ENCODE measurements around the gene KIZ.

KIZ gene, protein sequence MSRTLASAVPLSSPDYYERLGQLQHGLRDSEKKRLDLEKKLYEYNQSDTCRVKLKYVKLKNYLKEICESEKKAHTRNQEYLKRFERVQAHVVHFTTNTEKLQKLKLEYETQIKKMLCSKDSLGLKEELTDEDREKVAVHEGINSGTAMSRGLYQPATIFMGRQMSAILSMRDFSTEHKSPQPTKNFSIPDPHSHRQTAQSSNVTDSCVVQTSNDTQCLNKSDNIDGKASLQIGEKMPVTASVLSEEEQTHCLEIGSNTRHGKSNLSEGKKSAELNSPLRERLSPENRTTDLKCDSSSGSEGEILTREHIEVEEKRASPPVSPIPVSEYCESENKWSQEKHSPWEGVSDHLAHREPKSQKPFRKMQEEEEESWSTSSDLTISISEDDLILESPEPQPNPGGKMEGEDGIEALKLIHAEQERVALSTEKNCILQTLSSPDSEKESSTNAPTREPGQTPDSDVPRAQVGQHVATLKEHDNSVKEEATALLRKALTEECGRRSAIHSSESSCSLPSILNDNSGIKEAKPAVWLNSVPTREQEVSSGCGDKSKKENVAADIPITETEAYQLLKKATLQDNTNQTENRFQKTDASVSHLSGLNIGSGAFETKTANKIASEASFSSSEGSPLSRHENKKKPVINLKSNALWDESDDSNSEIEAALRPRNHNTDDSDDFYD

DNA sequence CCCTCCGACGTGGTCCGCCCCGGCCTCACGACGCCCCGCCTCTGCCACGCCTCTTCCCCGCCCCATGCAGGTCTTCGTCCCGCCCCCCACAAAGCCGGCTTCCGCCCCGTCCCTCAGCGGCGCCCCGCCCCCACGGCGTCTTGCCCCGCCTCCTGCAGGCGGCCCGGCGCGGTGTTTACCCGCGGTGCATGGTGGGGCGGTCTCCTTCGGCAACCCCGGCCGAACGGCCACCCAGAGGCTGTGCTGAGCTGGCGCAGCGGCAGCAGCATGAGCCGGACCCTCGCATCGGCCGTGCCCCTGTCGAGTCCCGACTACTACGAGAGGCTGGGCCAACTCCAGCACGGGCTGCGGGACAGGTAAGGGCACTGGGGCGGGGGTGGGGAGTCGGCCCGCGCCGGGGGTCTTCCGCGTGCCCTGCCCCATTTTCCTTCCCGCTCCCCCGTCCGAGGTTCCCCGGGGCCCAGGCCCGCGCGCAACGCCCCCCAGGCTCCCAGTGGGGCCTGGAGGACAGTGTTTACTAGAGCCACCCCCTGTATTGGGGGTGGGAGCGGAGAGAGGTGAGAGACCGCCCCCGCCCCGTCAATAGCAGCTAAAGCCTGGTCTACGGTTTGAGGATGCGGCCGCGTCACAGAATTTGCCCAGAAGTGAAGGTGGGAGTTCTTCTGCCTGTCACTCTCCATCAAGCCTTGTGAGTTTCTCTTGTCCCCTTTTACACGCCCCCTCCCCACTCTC, at the start of gene KIZ:
Gene KIZ (plus strand): TSS at position 234 of the 732 bp plus-strand sequence. CDS start 34 bp downstream, at position 268.
- DNase-seq (ENCODE audit: low read depth, low spot score), result peak; percentile 84

DNA sequence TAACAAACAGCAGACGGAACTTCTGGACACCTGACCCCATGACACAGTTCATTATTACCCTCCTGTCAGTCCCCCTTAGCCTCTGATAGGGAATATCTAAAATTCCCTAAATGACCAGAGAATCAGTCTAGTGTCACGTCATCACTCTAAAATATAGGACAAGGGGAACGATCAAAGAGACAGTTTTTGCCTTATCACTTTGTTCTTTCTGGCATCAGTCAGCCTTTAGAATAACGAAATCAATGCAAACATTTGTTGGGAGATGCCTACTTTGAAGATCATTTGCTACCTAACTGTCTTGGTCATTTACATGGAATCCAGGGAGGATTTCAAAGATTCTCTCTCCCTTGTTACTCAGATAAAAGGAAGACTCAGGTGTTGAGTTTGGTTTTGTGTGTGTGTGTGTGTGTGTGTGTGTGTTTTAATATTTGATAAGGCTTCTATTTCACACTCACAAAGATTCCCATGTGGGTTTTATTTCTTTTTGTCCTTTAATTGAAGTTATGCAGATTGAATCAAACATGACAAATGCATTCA, 48.0 kb upstream of the KIZ start:
- DNase-seq (ENCODE audit: low read depth, low spot score), result no peak

DNA sequence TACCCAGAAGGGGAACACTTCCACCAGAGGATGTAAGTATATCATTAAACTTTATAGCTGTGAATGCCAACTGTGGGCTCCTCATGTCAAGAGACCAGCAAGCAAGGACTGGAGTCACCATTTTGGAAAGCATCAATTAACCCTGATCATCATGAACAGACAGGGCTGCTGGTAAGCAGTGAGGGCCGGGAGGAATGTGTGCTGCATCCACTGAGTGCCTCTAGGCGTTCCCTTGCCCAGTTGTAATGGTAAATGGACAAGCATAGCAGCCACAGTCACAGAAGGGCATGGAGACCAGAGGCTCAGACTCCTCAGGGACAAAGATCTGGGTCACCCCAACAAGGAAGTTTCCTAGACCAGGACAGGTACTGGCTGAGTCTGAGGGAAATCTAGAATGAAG, 43.3 kb upstream of the KIZ start:
- no peak for DNase-seq (ENCODE audit: low read depth, low spot score)

DNA sequence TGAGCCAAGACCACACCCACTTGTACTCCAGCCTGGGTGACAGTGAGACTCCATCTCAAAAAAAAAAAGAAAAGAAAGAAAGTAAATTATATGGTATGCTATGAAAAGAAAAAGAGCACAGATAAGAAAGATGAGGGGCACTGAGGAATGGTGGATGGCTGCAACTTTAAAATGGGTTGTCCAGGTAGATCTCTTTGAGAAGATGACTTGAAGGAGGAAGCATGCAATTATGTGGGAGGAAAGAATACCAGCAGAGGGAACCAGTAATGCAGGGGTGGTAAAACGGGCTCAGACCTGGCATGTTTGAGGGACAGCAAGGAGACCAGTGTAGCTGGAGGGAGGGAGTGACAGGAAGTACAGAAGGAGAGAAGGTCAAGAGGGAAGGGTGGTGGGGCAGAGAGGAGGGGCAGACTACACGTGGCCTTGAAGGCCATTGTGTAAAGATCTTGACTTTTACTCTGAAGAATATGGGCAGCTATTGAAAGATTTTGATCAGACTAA, 42.0 kb upstream of the KIZ start:
- no peak for DNase-seq (ENCODE audit: low read depth, low spot score)

DNA sequence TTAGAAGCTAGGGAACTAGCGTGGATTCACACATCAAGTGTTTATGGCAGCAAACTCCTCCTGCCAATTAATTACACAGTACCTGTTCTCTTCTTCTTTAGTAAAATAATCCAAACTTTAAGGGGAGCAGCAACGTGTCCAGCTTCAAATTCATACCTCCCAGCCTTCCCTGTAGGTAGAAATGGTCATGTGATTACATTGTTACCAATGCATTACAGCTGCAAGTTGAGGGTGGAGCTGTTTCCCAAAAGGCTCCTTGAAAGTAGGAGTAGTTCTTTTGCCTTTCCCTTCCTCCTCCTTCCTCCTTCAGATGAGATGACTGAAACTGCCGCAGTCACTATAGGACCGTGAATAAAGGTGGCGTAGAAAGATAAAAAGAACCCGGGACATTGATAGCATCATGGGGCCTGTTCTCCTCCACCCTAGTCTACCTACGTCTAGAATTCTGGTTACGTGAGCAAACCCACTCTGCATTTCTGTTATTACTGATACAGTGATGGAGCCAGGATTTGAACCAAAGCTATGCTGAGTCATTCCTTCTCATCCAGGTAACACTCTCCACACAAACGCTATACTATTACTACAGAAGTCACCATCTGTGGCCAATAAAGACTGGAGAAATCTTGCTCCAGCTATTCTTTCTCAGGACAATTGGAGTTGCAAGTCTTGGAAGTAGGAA, 37.9 kb upstream of the KIZ start:
- DNase-seq (ENCODE audit: low read depth, low spot score), result no peak

DNA sequence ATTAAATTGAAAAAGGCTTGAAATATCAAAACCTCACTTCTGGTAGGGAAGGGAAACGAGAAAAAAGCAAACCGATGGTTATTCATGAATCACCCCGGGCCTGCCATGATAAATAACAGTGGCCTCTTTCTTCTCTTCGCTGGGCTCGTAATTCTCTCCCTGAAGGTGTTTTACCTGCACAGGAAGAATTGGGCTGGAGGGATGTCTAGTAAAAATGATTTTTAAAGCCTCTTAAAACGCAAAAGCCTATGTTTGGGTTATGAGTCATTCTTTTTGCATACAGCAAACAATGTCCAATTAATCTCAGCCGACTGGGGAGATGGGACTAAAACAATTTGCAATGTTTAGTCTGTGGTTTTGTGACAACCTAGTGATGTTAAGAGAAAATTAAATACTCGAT, 36.5 kb upstream of the KIZ start:
- no peak for DNase-seq (ENCODE audit: low read depth, low spot score)

DNA sequence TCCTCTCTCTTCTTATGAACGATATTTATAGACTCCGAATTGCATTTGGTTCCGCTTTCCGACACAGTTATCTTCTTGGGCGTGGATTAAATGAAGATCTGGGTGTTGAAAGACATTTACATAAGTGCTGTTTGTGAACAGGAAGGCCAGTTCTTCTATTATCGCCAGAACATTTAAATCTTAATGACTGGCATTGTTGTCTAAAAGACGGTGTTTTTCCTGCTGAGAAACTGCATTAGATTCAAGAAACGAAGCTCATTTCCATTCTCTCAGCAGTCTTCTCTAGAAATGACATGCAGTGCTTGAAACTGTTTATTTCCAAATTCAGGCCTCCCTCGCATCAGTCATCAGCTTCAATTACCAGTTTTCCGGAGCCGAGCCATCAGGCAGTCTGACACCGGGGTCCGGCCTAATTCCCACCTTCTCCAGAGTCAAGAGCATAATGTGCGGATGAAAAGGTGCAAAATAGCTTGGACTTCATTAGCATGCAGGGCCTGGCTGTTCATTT, 35.7 kb upstream of the KIZ start:
- DNase-seq (ENCODE audit: low read depth, low spot score), result no peak

DNA sequence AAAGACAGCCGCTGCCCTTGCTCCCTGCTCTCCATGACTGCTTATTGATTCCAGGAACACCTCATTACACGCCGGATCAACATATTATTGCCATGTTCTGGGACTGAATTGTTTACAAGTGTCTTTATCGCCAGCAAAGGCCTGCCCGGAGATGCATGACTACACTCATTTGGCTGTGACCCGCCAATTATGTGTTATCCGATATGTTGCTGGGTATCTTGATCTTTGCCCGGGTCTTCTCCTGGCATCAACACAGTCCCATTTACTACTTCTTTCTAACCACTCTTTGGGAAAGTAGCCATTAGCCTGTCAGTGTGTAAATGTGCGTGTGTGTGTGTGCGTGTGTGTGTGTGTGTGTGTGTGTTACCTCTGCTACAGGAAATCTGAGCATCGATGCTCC, 35.2 kb upstream of the KIZ start:
- no peak for DNase-seq (ENCODE audit: low read depth, low spot score)

DNA sequence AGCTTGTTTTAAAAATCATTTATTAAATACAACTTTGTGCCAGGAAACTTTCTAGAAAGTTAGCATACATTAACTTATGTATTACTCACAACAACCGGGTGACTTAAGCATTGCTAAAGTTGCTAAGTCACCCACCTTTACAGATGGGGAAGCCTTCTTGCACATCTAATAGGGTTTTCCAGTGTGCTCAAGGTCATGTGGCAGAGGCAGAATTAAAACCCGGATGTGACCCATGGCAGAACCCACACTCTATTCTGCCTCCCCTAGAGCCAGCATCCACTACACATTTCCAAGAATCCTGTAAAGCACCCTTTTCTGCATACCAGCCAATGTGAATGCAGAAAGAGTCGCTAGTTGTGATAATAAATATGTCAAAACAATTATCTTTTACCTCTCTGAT, 33.1 kb upstream of the KIZ start:
- DNase-seq (ENCODE audit: low read depth, low spot score), result no peak

DNA sequence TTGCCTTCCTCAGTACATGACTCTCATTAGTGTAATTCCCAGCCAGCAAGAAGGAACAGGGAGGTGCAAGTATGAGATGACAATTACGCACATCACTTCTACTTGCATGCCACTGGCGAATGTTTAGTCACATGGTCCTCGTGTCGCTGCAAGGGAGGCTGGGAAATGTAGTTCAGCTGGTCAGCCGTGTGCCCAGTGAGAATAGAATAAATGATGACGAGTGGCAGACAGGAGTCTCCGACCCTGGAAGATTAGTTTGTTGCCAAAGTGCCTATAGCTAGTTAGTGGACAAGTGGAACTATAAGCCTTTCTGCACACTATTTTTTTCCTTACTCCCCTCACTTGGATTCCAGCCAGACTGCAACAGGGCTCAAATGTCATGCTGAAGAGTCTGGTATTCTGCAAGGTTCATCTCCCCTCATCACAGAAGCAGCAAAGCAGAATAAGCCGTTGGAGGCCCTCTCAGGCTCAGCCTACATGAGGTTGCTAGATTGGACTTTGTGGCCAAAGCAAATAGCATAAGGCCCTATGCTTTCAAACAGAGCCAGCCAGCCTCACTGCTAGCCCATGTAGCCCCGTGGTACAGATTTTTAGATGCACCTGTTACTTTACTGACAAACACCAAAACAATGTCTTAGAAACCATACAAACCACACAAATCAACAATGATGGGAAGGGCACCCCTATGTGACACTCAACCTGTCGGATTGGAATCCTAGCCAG, 29.4 kb upstream of the KIZ start:
- DNase-seq (ENCODE audit: low read depth, low spot score), result no peak

- no peak for DNase-seq (ENCODE audit: low read depth, low spot score)
Measured at GRCh38 chr20:21099751-21100577, 25.9 kb upstream of the KIZ start.

- no peak for DNase-seq (ENCODE audit: low read depth, low spot score)
Measured at GRCh38 chr20:21100578-21101452, 25.1 kb upstream of the KIZ start.

- no peak for DNase-seq (ENCODE audit: low read depth, low spot score)
Measured at GRCh38 chr20:21101453-21101931, 24.4 kb upstream of the KIZ start.

- DNase-seq (ENCODE audit: low read depth, low spot score), result no peak
Measured at GRCh38 chr20:21101932-21102575, 23.8 kb upstream of the KIZ start.

DNA sequence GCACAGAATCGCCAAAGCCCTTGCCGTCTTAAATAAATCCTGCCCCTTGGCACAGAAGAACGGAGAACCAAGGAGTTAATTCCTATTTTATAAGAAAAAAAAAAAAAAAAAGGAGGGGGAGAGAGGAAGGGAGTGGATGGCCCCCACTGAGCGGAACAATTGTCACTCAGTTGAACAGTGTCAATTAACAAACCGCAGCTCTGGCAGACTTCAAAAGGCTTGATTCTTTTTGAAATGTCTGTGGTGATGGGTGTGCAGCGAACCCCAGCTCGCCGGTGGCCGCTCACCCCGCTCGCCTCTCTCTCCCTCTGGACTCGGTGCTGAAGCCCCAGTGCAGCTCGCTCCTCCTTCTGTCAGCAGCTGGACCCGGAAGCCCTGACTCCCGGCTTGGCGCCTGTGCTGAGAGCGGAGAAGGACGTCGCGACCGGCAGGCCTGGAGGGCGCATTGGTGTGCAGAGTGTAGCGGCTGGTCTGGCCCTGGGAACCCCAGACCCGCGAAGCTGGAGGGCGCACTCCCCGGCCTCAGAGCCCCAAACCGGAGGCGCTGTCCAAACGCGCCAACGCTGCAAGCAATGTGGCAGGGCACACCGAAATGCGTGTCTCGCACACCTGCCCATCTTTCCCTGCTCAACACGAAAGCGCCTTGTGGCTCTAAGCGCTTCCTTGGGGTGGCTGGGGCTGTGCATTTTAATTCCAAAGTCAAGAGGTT, 23.1 kb upstream of the KIZ start:
- DNase-seq (ENCODE audit: low read depth, low spot score), result no peak

- no peak for DNase-seq (ENCODE audit: low read depth, low spot score)
Measured at GRCh38 chr20:21103582-21104465, 22.1 kb upstream of the KIZ start.

DNA sequence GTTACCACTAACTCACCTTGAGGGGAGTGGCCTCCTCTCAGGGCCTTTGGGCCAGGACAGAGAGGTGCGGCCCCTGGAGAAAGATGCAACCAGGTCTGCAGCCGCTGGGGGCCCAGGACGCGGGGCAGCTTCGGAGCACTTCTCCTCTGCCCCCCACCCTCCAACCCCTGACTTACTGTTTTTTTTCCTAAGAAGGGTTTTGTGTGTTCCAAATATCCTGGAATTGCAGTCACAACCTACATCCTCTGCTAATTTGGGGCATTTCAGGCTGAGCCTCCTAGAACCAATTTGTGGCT, 21.5 kb upstream of the KIZ start:
- DNase-seq (ENCODE audit: low read depth, low spot score), result no peak

All from smooth muscle cell of the brain vasculature (primary cell).